Mucosa of rectum (tissue), 2 donors: ENCODE results near the gene GLI2.

Experiments used
- H3K27ac ChIP-seq, 2 donors: one replicate each; pipeline ENCODE4 v1.7.0; 2013; ENCODE audit warnings: inconsistent platforms in 2 of 2, low read depth in 2 of 2, low read length in 2 of 2
- H3K27me3 ChIP-seq, 2 donors: one replicate each; pipeline ENCODE4 v1.7.0; 2013; ENCODE audit warnings: low read length in 2 of 2; ENCODE audit not compliant: control insufficient read depth in 2 of 2, insufficient read depth in 2 of 2
- H3K36me3 ChIP-seq, 2 donors: one replicate each; pipeline ENCODE4 v1.7.0; 2013; ENCODE audit warnings: low read length in 2 of 2; ENCODE audit not compliant: control insufficient read depth in 2 of 2, insufficient read depth in 2 of 2
- H3K4me1 ChIP-seq, 2 donors: one replicate each; pipeline ENCODE4 v1.7.0; 2013; ENCODE audit warnings: low read length in 2 of 2, mild to moderate bottlenecking in 1 of 2; ENCODE audit not compliant: control insufficient read depth in 2 of 2, insufficient read depth in 2 of 2
- H3K4me3 ChIP-seq, 2 donors: one replicate each; pipeline ENCODE4 v1.7.0; 2013; ENCODE audit warnings: low read length in 2 of 2
- H3K9ac ChIP-seq, 2 donors: one replicate each; pipeline ENCODE4 v1.7.0; 2013; ENCODE audit warnings: low read length in 2 of 2, low read depth in 1 of 2, mild to moderate bottlenecking in 1 of 2
- H3K9me3 ChIP-seq, 2 donors: one replicate each; pipeline ENCODE4 v1.7.0; 2013; ENCODE audit warnings: low read length in 2 of 2; ENCODE audit not compliant: control insufficient read depth in 2 of 2
- donor health status: healthy.
- donor health status: Normal muscosa, but diverticular disease.

GLI2 gene

GRCh38 chr2:120763508-120763907 is 27.8 kb downstream of the GLI2 start:
- H3K4me3 ChIP-seq = no peak overlapping the region
- H3K9me3 ChIP-seq = no peaks in the 10 kb centered on the region
- H3K27me3 ChIP-seq = no peaks in the 10 kb centered on the region
- H3K9ac ChIP-seq = no peak overlapping the region
- H3K27ac ChIP-seq = no peak overlapping the region
- H3K4me1 ChIP-seq = peaks cover 5 to 11% of the 10 kb centered on the region in 2 donors
- H3K36me3 ChIP-seq = no peaks in the 10 kb centered on the region

GRCh38 chr2:120763931-120764330 is 28.3 kb downstream of the GLI2 start:
- no peaks in the 10 kb centered on the region for H3K27me3 ChIP-seq

GRCh38 chr2:120764492-120764891 is 28.8 kb downstream of the GLI2 start:
- no peak overlapping the region for H3K27ac ChIP-seq
- H3K36me3 ChIP-seq = no peaks in the 10 kb centered on the region
- H3K4me3 ChIP-seq = no peak overlapping the region
- no peaks in the 10 kb centered on the region for H3K9me3 ChIP-seq
- no peak overlapping the region for H3K9ac ChIP-seq
- H3K4me1 ChIP-seq = peaks cover 0 to 11% of the 10 kb centered on the region in 2 donors
- no peaks in the 10 kb centered on the region for H3K27me3 ChIP-seq

More at GRCh38 chr2:120763931-120764330, 28.3 kb downstream of the GLI2 start:
- Histone ChIP-seq H3K9ac (no peak overlapping the region), H3K4me3 (no peak overlapping the region), H3K4me1 (peaks cover 1 to 11% of the 10 kb centered on the region in 2 donors), H3K36me3 (no peaks in the 10 kb centered on the region), H3K9me3 (no peaks in the 10 kb centered on the region), H3K27ac (no peak overlapping the region)

GRCh38 chr2:120764991-120765677 is 29.5 kb downstream of the GLI2 start:
- Histone ChIP-seq H3K4me3 (no peak overlapping the region), H3K27ac (peak overlapping the region; percentile 32 to 68), H3K9ac (no peak overlapping the region), H3K36me3 (no peaks in the 10 kb centered on the region), H3K4me1 (peaks cover 0 to 11% of the 10 kb centered on the region in 2 donors), H3K27me3 (no peaks in the 10 kb centered on the region), H3K9me3 (no peaks in the 10 kb centered on the region)

- Histone ChIP-seq H3K27me3 (no peaks in the 10 kb centered on the region), H3K4me1 (peaks cover 0 to 11% of the 10 kb centered on the region in 2 donors), H3K9ac (no peak overlapping the region), H3K4me3 (no peak overlapping the region), H3K36me3 (no peaks in the 10 kb centered on the region), H3K9me3 (no peaks in the 10 kb centered on the region), H3K27ac (peak overlapping the region; percentile 32 to 68)
Observed at GRCh38 chr2:120765678-120766469, 30.2 kb downstream of the GLI2 start.

GRCh38 chr2:120766470-120767351 is 31.0 kb downstream of the GLI2 start:
- Histone ChIP-seq H3K4me3 (no peak overlapping the region), H3K36me3 (no peaks in the 10 kb centered on the region), H3K27ac (peak overlapping the region; percentile 32 to 68), H3K9me3 (no peaks in the 10 kb centered on the region), H3K9ac (no peak overlapping the region), H3K27me3 (no peaks in the 10 kb centered on the region), H3K4me1 (peaks cover 0 to 13% of the 10 kb centered on the region in 2 donors)

- H3K36me3 ChIP-seq = no peaks in the 10 kb centered on the region
- H3K27me3 ChIP-seq = no peaks in the 10 kb centered on the region
- no peak overlapping the region for H3K9ac ChIP-seq
- H3K4me3 ChIP-seq = no peak overlapping the region
- H3K4me1 ChIP-seq = peaks cover 2 to 18% of the 10 kb centered on the region in 2 donors
- no peak overlapping the region for H3K27ac ChIP-seq
- no peaks in the 10 kb centered on the region for H3K9me3 ChIP-seq
Observed at GRCh38 chr2:120767486-120768005, 31.9 kb downstream of the GLI2 start.

GRCh38 chr2:120768112-120769048 is 32.7 kb downstream of the GLI2 start:
- H3K9ac ChIP-seq = no peak overlapping the region
- no peak overlapping the region for H3K27ac ChIP-seq
- no peak overlapping the region for H3K4me3 ChIP-seq
- H3K4me1 ChIP-seq = peaks cover 2 to 18% of the 10 kb centered on the region in 2 donors
- H3K36me3 ChIP-seq = no peaks in the 10 kb centered on the region
- no peaks in the 10 kb centered on the region for H3K27me3 ChIP-seq
- H3K9me3 ChIP-seq = no peaks in the 10 kb centered on the region
